A549 (cell line): ENCODE measurements around the gene DDIT4. TPM values are rescaled to one million over a fixed set of nuclear protein-coding genes. Genes with fewer than 3 reads are reported as not detected.

Source experiments
- ATAC-seq, 2 experiments: fragments of 200-7000 bp in 1 of 2; fragments of >200 bp in 1 of 2; cut with Nextera tagmentation in 1 of 2; cut with Tn5 transposase in 1 of 2; 3 replicates each; pipeline versions ENCODE4 v1.8.0 to v1.9.1; 2018 to 2020; ENCODE audit warnings: mild to moderate bottlenecking in 1 of 2, moderate library complexity in 1 of 2
- CTCF ChIA-PET: fragments of 300-600 bp; sonication (Branson Sonifier 250); formaldehyde crosslinking; extraction: SDS; loops from one replicate; lab custom pipeline; 2021; ENCODE audit warnings: antibody characterized with exemption, inconsistent platforms; lab: Yijun Ruan, JAX
- POLR2A ChIA-PET: fragments of 350-600 bp; formaldehyde crosslinking; extraction: SDS; loops from one replicate; lab custom pipeline; 2021; ENCODE audit warnings: antibody characterized with exemption, inconsistent platforms; lab: Yijun Ruan, JAX
- DNase-seq, 2 experiments: peaks; one replicate each; pipeline versions ENCODE4 v3.0.0 to v3.0.0-alpha.2; 2011 to 2016; ENCODE audit warnings: low read depth in 1 of 2, low spot score in 1 of 2
- FAIRE-seq: peaks from 2 replicates; lab custom pipeline; 2011; peaks lifted over from hg19 to GRCh38; lab: Jason Lieb, UNC
- H3K27ac ChIP-seq, 2 experiments: fragments of >200 bp; sonication (Bioruptor Twin); formaldehyde crosslinking; 3 replicates each; pipeline ENCODE4 v1.5.1; 2016 to 2017
- H3K4me1 ChIP-seq: fragments of >200 bp; sonication (Bioruptor Twin); formaldehyde crosslinking; 3 replicates; pipeline ENCODE4 v1.6.1; 2016
- H3K4me2 ChIP-seq: fragments of >200 bp; sonication (Bioruptor Twin); formaldehyde crosslinking; 3 replicates; pipeline ENCODE4 v1.6.1; 2016
- H3K4me3 ChIP-seq: fragments of >200 bp; sonication (Bioruptor Twin); formaldehyde crosslinking; 3 replicates; pipeline ENCODE4 v1.5.1; 2016
- H3K9me3 ChIP-seq: fragments of >200 bp; sonication (Bioruptor Twin); formaldehyde crosslinking; 3 replicates; pipeline ENCODE4 v1.6.1; 2016
- CBX2 ChIP-seq: fragments of 200-600 bp; sonication (generic); IDR thresholded peaks from 2 replicates; pipeline ENCODE4 v1.6.1; 2016; ENCODE audit warnings: low read depth, mild to moderate bottlenecking, borderline replicate concordance
- CBX8 ChIP-seq: fragments of 200-600 bp; sonication (generic); IDR thresholded peaks from 2 replicates; pipeline ENCODE4 v1.6.1; 2016
- CEBPB ChIP-seq, 2 experiments: fragments of >200 bp in 1 of 2; sonication (Bioruptor Twin) in 1 of 2; formaldehyde crosslinking in 1 of 2; IDR thresholded peaks; 2 replicates each; pipeline ENCODE4 v1.6.1; 2012 to 2016
- EHMT2 ChIP-seq: fragments of 200-600 bp; sonication (generic); IDR thresholded peaks from 2 replicates; pipeline ENCODE4 v1.6.1; 2016; ENCODE audit warnings: antibody characterized with exemption, low read depth, mild to moderate bottlenecking, moderate library complexity
- FOSB ChIP-seq: fragments of 250-450 bp; sonication (Bioruptor Pico); IDR thresholded peaks from 2 replicates; pipeline ENCODE4 v1.5.0; 2020; ENCODE audit warnings: mild to moderate bottlenecking, moderate library complexity
- HES2 ChIP-seq: fragments of >200 bp; sonication (Bioruptor Twin); formaldehyde crosslinking; IDR thresholded peaks from 2 replicates; pipeline ENCODE4 v1.6.1; 2016
- HMGXB4 ChIP-seq: fragments of 250-450 bp; sonication (Bioruptor Pico); IDR thresholded peaks from 2 replicates; pipeline ENCODE4 v1.5.0; 2021; ENCODE audit warnings: mild to moderate bottlenecking, moderate library complexity, borderline replicate concordance
- HOXA7 ChIP-seq: fragments of 250-450 bp; sonication (Bioruptor Pico); IDR thresholded peaks from 2 replicates; pipeline ENCODE4 v1.5.0; 2020; ENCODE audit warnings: mild to moderate bottlenecking, moderate library complexity
- HOXB13 ChIP-seq: fragments of 250-450 bp; sonication (Bioruptor Pico); IDR thresholded peaks from 2 replicates; pipeline ENCODE4 v1.5.0; 2020; ENCODE audit warnings: low read depth, mild to moderate bottlenecking, moderate library complexity
- JUN ChIP-seq, 2 experiments: fragments of >200 bp; sonication (Bioruptor Twin); formaldehyde crosslinking; IDR thresholded peaks; 2 replicates in 1 of 2; 3 replicates in 1 of 2; pipeline ENCODE4 v1.6.1; 2016 to 2017
- JUNB ChIP-seq: fragments of >200 bp; sonication (Bioruptor Twin); formaldehyde crosslinking; IDR thresholded peaks from 2 replicates; pipeline ENCODE4 v1.6.1; 2016
- KDM1A ChIP-seq: fragments of 200-600 bp; sonication (generic); IDR thresholded peaks from 2 replicates; pipeline ENCODE4 v1.6.1; 2016; ENCODE audit warnings: low read depth, mild to moderate bottlenecking
- MAFK ChIP-seq: fragments of 450-650 bp; IDR thresholded peaks from 2 replicates; pipeline ENCODE4 v1.6.1; 2014; ENCODE audit not compliant: partially characterized antibody
- MAX ChIP-seq: IDR thresholded peaks from 2 replicates; pipeline ENCODE4 v1.6.1; 2012
- MYC ChIP-seq: IDR thresholded peaks from 2 replicates; pipeline ENCODE4 v1.6.1; 2012; ENCODE audit warnings: mild to moderate bottlenecking, inconsistent platforms, low read length, improper control_type of control experiment, borderline replicate concordance
- PHF8 ChIP-seq: fragments of 200-600 bp; sonication (generic); IDR thresholded peaks from 2 replicates; pipeline ENCODE4 v1.6.1; 2016; ENCODE audit warnings: low read depth, mild to moderate bottlenecking, antibody characterized with exemption, moderate library complexity, borderline replicate concordance
- POLR2A ChIP-seq: IDR thresholded peaks from 2 replicates; pipeline ENCODE4 v1.6.1; 2012; ENCODE audit warnings: mild to moderate bottlenecking, low read length
- RCOR1 ChIP-seq: fragments of 150-350 bp; IDR thresholded peaks from 2 replicates; pipeline ENCODE4 v1.6.1; 2014; ENCODE audit warnings: antibody characterized with exemption, low read length, low read depth
- RFX5 ChIP-seq: fragments of 450-650 bp; IDR thresholded peaks from 2 replicates; pipeline ENCODE4 v1.7.1; 2014; ENCODE audit warnings: antibody characterized with exemption, mild to moderate bottlenecking, moderate library complexity
- SREBF2 ChIP-seq: fragments of 450-650 bp; IDR thresholded peaks from 2 replicates; pipeline ENCODE4 v1.6.1; 2014; ENCODE audit warnings: mild to moderate bottlenecking, moderate library complexity
- TP53 ChIP-seq: fragments of 250-450 bp; sonication (Bioruptor Pico); IDR thresholded peaks from 2 replicates; pipeline ENCODE4 v1.5.0; 2021; ENCODE audit warnings: mild to moderate bottlenecking, moderate library complexity
- ZFP36 ChIP-seq: fragments of 450-650 bp; IDR thresholded peaks from 2 replicates; pipeline ENCODE4 v1.6.1; 2014; ENCODE audit warnings: borderline replicate concordance; ENCODE audit not compliant: partially characterized antibody
- ZSCAN20 ChIP-seq: fragments of 250-450 bp; sonication (Bioruptor Pico); IDR thresholded peaks from 2 replicates; pipeline ENCODE4 v1.8.0; 2022; ENCODE audit warnings: mild to moderate bottlenecking, moderate library complexity
- WGBS: methylation state at CpG from one replicate; pipeline ENCODE4 v1.1.6; 2017; ENCODE audit errors: missing lambda C conversion rate; 5-methylcytosine and 5-hydroxymethylcytosine counted together
- polyA plus RNA-seq, 4 experiments: library from polyadenylated mRNA; depleted of rRNA in 3 of 4; stranded (reverse); fragments of >200 nt; fragmentation: RNase III in 1 of 4; extraction: RNeasy Plus Mini Kit Qiagen cat#74134 plus additional on column Dnase treatment in 1 of 4; gene quantifications; 2 replicates in 3 of 4; 3 replicates in 1 of 4; pipeline ENCODE4 v1.2.3, GENCODE V29; 2011 to 2017
- TF ChIP-seq, protein P1 (sequence below): fragments of >200 bp; sonication (Bioruptor Twin); formaldehyde crosslinking; IDR thresholded peaks from 3 replicates; pipeline ENCODE4 v1.6.1; 2016
- TF ChIP-seq, protein P2 (sequence below): fragments of 150-350 bp; IDR thresholded peaks from 2 replicates; pipeline ENCODE4 v1.6.1; 2014; ENCODE audit warnings: low read depth, mild to moderate bottlenecking, low read length

DDIT4 gene
- polyA plus RNA-seq, 2 of the 4 experiments (the other 2 are of a cell fraction), result 239 to 392 TPM

GRCh38 chr10:72254813-72255568 is 18.7 kb upstream of the DDIT4 start (continued):
- TF ChIP-seq RFX5, result no peak
- TF ChIP-seq TP53, result no peak
- TF ChIP-seq JUNB, result no peak
- TF ChIP-seq ZSCAN20 (CRISPR knock-in tag), result no peak
- TF ChIP-seq SREBF2, result no peak
- TF ChIP-seq CEBPB (IDR thresholded peaks at IDR 0.05), result no peak
- no peak for TF ChIP-seq HMGXB4 (CRISPR knock-in tag)
- no peak for TF ChIP-seq CBX8
- TF ChIP-seq, protein P1, sequence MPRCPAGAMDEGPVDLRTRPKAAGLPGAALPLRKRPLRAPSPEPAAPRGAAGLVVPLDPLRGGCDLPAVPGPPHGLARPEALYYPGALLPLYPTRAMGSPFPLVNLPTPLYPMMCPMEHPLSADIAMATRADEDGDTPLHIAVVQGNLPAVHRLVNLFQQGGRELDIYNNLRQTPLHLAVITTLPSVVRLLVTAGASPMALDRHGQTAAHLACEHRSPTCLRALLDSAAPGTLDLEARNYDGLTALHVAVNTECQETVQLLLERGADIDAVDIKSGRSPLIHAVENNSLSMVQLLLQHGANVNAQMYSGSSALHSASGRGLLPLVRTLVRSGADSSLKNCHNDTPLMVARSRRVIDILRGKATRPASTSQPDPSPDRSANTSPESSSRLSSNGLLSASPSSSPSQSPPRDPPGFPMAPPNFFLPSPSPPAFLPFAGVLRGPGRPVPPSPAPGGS, result no peak
- TF ChIP-seq FOSB (CRISPR knock-in tag), result no peak
- TF ChIP-seq POLR2A, result peak; percentile 58
- TF ChIP-seq HES2, result no peak
- TF ChIP-seq CBX2, result no peak
- TF ChIP-seq, protein P2, sequence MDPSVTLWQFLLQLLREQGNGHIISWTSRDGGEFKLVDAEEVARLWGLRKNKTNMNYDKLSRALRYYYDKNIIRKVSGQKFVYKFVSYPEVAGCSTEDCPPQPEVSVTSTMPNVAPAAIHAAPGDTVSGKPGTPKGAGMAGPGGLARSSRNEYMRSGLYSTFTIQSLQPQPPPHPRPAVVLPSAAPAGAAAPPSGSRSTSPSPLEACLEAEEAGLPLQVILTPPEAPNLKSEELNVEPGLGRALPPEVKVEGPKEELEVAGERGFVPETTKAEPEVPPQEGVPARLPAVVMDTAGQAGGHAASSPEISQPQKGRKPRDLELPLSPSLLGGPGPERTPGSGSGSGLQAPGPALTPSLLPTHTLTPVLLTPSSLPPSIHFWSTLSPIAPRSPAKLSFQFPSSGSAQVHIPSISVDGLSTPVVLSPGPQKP, result no peak
- TF ChIP-seq EHMT2, result no peak
- no peak for TF ChIP-seq ZFP36
- TF ChIP-seq JUN (IDR thresholded peaks at IDR 0.05), result peak in 1 of 2 experiments; percentile 64; a peak in 3 of 5 replicates
- no peak for TF ChIP-seq HOXA7 (CRISPR knock-in tag)
- no peak for TF ChIP-seq PHF8
- peak; percentile 64; the same call in 1 of the 2 replicates for TF ChIP-seq MAX
- TF ChIP-seq, all 56 proteins: peak for 6

- POLR2A ChIA-PET, result interaction anchor here (0.6 to 4.4 kb wide), 3 partner anchors 17 to 432 kb away, joined by 4 to 61 read pairs (median 11); partner anchors contain the start of gene DDIT4
- ATAC-seq, result no peak
- no peak for FAIRE-seq
- peak overlapping the region; percentile 99 to 100 for H3K27ac ChIP-seq
- H3K9me3 ChIP-seq, result no peaks in the 10 kb centered on the region
- no peak overlapping the region for H3K4me3 ChIP-seq
- 96% methylated on average over 6 of the region's 6 CpGs for WGBS
- no peak for DNase-seq
- CTCF ChIA-PET, result interaction anchor here (0.7 to 4.0 kb wide), 9 partner anchors 8 to 130 kb away, joined by 4 to 16 read pairs (median 7); partner anchors contain the start of gene DDIT4
- TF ChIP-seq MAFK (peak; percentile 90), KDM1A (no peak), JUN (IDR thresholded peaks at IDR 0.05) (no peak), JUNB (no peak), EHMT2 (no peak), MYC (no peak), RCOR1 (no peak), HOXB13 (no peak)
- H3K4me2 ChIP-seq, result peak overlapping the region; percentile 72; the same call in 2 of the 3 replicates
- H3K4me1 ChIP-seq, result peaks cover 69% of the 10 kb centered on the region
Observed at GRCh38 chr10:72255977-72256729, 17.6 kb upstream of the DDIT4 start.
